GM10847 (cell line): ENCODE data around the gene C2CD4C.

ENCODE experiments used
- POLR2A ChIP-seq: IDR thresholded peaks from 2 replicates; pipeline ENCODE4 v1.6.1; 2011; ENCODE audit not compliant: insufficient read length; ENCODE audit errors: extremely low read depth

Gene C2CD4C

DNA sequence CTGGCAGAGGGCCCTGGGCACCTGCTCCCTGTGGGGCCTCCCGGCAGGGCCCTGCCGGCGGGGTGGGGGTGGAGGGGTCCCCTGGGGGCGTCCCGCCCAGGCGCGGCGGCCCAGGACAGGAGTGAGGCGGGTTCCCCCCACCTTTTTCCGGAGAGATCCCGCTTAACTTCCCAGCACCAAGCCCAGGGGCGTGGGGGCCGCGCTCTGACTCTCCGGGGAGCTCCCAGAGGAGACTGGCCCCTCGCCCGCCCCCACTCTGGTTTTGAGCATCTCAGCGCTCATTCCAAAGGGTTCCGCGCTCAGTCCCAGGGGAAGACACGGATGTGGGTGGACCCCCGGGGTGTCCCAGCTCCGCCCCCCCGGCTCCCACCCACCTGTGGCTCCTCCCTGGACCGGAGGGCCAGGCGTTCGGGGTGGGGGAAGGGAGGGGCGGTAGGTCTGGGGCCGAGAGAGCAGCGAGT, 476 bp downstream of the C2CD4C start:
- no peak for TF ChIP-seq POLR2A

DNA sequence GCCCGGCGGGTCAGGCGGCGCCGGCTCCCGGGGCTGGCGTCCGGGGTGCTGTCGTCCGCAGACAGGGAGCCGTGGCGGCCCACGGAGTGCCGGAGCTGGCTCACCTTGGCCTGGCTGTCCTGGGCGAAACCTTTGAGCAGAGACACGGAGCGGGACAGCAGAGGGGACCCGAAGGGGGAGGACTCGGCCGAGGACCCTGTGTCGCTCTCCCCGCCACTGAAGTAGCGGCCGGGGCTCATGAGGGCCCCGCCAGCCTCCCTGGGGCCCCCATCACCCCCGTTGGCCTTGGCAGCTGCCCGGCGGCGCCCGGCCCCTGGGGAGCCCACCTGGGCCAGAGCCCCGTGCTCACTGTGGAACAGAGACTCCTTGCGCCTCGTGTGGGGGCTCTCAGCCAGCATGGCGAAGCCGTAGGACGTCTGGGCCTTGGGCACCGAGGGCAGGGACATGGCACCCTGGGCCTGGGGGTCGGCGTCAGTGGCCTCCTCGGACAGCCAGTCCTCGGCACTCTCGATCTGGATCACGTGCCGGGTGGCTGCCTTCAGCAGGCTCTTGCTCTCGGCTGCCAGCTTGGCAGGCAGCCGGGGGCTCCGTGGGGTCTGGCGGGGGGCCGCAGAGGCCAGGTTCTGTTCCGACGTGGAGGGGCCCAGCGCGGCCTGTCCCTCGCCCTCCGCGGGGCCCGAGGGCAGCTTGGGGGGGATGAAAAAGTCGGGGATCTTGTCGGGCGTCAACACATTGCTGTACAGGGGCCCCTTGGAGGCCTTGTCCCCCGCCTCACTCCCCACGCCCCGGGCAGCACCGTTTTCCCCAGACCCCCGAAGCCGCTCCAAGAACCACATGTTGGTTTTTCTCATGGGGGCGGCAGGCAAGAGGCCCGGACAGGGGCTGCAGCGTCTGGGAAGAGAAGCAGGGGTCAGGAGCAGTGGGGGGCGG, 1.2 kb downstream of the C2CD4C start:
- TF ChIP-seq POLR2A: no peak

DNA sequence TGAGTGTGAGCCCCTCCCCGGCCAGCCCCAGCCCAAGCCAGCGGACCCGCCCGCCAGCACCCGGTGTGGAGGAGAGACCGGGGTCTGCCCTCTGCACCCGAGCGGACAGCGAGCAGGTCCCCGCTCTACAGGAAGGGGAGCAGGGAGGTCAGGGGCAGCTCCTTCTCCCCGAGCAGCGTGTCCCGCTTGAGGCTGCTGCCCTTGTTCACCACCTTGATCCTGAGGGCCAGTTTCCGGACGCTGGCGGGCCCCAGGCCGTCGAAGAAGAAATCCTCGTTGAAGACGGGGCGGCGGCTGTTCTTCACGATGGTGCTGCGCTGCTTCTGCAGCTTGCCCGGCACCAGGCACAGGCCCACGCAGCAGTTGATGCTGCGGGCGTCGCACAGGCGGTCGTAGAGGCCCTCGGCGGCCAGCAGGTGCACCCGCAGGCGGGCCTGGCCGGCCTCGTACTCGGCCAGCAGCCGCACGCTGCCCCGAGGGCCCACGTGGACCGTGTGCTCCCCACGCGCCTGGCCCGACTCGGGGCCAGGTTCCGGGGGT, 1.9 kb downstream of the C2CD4C start:
- no peak for TF ChIP-seq POLR2A

DNA sequence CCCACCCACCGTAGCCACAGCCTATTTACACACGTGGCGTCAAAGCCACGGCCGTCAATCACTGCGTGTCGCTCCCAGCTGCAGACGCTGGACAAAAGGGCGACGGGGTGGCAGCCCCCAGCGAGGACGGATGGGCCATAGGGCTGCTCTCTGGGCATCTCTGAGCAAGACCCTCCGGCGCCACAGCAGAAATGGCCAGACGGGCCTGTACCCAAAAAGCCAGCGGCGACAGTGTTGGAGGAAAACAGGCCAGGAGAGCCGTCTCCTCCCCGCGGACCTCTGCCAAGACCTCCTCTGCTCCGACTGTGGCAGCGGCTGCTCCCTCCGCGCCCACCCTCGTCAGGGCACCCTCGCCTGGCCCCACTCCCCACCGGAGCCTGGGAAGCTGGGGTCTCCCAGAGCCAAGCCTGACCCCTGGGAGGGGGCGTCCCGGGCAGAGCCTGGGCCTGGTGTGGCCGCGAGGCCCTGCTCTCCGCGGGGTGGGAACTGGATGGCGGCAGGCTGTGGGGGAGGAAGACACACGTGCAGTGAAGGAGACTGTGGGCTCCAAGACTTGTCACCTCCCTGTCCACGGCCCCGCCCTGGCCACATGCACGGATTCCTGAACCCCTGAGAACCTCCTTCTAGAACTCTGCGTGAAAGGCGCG, 2.7 kb downstream of the C2CD4C start:
- no peak for TF ChIP-seq POLR2A

DNA sequence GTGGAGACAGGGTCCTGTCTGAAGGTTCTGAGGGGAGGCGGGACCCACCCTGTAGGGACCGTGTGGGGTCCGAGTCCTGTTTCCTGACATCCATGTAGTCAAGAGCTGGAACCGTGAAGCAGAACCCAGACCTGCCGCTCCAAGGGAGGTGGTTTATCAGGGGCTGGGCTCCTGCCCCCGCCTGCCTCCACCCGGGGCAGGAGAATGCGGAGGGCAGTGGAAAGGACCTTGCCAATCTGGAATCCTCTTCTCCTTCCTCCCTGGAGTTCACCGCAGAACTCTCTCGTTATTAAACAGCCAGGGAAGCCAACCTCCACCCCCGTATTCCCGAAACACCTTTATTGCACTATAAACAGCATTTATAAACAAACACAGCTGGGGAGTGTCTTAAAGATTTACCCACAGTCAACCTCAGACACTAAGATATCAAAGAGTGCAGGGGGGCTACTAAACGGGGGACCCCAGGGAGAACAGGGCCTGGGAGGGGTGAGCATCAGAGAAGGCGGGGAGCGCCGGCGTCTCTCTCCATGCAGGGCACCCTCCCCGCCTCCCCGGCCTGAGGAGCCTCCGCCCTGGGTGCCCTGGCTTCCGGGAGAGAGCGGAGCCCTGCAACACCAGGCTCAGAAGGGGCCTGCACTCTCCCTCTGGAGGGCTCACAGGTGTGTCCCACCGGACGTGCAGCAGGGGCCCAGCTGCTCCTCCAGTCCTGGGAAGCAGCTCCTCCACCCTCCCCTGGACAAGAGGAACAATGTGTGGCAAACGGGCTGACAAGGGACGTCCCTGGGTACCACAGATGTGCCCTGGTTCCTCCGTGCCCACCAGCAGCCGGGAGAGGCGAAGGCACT, 3.6 kb downstream of the C2CD4C start:
- TF ChIP-seq POLR2A: no peak

DNA sequence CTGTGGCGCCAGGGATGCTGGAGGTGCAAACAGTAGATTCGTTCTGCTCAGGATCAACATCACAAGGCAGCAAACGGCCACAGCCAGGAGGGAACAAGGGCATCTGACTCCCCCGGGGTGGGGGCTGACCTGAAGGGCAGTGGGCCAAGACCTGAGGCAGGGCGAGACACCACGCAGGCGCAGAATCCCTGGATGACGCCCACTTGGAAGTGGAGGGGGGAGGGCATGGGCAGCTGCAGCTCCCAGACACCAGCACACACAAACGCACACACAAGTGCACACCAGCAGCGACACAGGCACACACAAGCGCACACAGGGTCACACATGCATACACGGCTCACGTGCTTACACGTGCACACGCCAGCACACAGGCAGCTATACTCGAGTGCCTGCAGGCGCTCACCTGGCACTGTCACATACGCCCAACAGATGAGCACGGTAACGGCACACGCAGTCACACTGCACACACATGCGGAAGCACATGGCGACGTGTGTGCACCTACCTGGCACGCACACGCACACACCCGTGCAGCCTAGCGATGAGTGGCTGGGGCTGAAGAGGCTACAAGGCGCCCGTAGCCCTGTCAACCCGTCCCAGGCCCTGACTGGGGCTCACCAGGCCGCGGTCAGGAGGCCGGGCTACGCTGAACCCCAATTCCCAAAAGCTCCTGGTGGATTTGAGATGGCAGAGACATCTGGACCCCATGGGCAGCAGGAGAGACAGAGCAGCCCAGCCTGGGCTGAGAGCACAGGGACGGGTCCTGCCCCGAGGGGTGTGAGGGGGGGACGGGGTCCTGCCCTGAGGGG, 5.5 kb downstream of the C2CD4C start:
- no peak for TF ChIP-seq POLR2A

DNA sequence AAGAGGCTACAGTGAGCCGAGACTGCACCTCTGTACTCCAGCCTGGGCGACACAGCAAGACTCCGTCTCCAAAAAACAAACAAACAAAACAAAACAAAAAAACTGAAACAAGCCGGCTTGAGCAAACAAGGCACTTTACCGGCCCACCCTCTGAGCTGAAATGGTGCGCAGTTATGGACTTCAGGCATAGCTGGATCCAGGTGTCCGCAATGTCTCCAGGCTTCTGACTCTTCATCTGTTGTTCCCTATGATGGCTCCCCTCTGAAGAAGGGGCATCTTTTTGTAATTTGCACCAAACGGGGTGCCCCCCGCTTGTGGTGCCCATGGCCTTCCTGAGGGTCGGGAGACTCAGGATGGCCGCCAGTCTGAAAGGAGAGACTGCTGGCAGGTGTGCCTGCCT, 6.2 kb downstream of the C2CD4C start:
- no peak for TF ChIP-seq POLR2A

DNA sequence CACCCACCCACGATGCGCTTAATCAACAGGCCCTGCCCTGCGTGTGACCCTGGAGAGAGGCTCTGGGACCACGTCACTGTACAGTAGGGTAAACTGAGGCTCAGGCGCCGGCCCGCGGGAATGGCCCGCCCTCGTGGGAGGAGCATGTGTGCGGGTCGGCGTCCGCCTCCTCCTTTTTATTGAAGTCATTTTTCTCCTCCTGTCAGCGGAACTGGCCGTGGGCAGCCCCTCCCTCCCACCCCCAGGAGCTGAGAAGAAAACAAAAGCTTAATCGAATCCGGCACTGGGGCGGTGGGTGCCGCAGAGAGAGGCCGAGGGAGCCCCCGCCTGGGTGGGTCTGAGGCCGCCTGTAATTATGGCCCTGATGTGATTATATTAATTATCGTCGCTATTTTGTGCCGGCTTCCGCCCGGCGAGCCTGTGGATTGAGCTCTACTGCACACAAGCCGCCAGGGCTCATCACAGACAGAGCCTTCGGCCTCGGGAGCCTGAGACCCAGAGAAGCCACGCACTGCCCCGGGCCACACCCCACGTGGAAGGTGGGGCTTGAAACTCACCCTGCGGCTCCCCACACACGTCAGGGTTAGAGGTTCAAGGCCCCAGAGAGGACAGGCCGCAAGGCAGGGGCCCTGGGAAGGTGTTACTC, 7.0 kb downstream of the C2CD4C start:
- no peak for TF ChIP-seq POLR2A

DNA sequence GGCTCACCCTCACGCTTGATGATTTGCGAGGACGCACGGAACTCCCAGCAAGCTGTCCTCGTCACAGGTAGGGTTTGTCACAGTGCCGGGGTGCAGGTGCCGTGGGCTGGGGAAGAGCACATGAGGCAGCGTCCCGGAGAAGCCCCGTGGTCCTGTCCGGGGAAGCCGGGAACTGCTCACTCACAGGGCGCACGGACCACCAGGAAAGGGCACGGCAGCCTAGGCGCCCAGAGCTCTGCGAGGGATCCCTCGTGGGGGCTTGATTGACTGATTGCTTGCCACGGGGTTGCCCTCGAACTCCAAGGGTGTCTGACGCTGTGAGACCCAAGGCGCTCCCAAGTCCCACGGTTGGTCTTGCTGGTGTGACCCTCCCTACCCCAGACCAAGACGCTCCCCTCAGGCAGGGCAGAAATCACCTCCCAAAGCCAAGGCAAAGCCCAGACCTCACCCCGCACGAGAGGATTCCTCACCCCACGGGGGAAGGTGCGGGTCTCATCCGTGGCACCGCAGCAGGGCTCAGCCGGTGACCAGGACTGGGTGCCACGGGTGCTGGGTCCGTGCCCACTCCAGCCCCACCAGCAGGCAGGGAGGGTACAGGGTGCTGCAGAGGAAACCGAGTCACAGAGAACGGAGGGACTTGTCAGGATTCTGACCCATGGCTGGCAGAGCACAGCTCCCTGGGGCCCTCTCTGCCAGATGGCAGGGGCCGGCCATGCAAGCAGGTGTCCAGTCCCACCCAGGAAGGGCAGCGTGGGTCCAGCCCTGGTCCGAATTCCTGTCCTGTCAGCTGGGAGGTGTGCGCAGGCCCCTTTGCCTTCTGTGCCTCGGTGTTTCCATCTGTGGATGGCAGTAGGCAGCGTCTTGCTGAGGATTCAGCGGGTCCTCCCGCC, 7.7 kb downstream of the C2CD4C start:
- no peak for TF ChIP-seq POLR2A

DNA sequence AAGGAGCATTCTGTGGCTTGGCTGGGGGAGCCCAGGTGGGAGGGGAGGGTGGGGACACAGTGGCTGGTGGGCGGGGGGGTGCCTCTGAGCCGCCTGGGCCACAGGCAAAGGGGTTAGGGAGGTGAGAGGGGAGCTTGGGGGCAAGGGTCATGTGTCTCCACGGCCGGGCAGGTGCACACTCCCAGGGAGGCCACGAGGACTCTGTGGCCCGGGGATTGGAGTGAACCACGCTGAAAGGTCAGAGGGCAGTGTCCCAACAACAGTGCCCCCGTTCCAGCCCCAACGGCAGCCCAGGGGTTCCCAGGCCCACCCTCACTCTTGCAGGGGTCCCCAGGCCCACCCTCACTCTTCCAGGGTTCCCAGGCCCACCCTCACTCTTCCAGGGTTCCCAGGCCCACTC, 9.6 kb downstream of the C2CD4C start:
- TF ChIP-seq POLR2A: no peak

DNA sequence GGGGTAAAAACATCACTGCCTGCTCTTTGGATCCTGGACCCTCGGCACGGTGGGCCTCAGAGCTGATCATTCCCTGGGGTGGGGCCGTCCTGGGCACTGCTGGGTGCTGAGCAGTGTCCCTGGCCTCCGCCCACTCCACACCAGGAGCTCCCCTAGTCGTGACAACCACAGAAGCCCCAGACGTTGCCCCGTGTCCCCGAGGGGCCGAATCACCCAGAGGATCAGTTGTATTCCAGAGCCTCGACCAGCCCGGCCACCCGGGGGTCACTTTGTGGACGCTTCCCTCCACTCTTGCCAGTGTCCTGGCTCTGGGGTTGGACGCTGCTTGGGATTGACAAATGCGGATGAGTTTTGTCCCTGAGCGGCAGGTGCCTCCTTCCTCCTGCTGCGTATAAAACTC, 10.2 kb downstream of the C2CD4C start:
- no peak for TF ChIP-seq POLR2A

DNA sequence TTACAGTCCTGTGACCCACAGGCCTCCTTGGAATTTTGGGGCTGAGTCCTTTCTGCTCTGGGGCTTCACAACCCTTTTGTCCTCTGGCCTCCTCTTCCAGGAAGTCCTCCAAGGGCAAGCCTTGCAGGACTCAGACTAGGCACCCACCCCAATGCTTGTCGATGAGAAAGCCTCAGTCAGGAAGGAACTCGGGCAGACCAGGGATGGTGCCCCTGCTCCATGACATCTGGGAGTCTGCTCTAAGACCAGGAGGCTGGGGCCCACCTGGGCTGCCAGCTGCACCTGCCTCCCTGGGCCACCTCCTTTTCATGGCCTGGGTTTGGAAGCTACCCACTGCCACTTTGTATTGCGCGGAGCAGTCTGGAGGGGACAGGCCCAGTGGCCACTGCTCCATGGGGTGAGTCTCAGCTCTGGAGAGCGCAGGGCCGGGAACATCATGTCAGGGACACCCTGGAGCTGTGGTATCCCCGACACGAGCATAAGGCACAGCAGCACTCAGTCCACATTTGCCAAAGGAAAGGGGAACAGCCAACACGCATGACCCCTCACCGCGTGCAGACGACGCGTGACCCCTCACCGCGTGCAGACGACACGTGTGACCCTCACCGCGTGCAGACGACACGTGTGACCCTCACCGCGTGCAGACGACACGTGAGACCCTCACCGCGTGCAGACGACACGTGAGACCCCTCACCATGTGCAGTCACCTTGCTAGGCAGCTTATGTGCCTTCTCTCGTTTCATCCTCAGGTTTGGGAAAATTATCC, 10.8 kb downstream of the C2CD4C start:
- TF ChIP-seq POLR2A: no peak
